Erythroblast (primary cell): Measurements from ENCODE around the gene BBLN.

Source experiments
- DNase-seq, 2 experiments: peaks; one replicate each; lab custom pipeline; 2025; lab: John Stamatoyannopoulos, UW
- GATA1 ChIP-seq: IDR thresholded peaks from 2 replicates; pipeline ENCODE4 v1.6.1; 2011; ENCODE audit warnings: low read depth, mild to moderate bottlenecking, control low read depth, low read length, moderate library complexity
- POLR2A ChIP-seq: IDR thresholded peaks from 2 replicates; pipeline ENCODE4 v1.6.1; 2011; ENCODE audit warnings: mild to moderate bottlenecking, low read length

Gene BBLN

GRCh38 chr9:128161215-128161902, 1.3 kb downstream of the BBLN start:
- DNase-seq = no peak

DNA sequence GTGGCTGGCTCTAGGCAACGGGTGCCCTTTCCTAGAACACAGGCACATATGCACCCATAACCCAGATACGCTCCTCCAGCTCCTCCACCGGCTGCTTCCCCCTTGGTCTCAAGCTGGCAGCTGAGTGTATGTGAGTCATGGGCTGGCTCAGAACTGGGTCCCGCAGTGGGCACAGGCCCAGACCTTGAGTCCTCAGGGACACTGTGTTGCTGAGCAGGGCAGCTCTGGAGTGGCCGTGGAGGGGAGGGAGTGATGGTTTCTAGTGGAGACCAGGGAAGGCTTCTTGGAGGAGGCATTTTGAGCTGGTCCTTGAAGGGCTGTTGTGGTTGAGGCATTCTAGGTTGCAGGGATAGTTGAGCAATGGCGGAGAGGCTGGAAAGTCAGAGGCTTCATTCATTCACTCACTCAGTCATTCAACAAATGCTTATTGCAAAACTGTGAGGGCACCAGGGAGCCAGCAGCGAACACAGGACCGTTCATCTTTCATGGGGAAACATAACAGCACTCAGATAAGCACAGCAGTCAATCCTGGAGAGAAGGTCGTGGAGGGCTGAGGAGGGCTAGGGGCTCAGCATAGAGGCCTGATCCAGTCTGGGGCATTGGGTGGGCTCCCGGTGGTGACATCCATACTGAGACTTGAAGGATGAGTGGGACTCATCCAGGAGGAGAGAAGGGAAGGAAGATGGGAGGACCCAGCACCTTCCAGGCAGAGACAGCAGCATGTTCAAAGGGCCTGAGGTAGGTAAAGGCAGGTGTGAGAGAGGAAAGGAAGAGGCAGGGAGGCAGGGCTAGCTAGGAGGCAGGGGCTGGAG, 2.4 kb downstream of the BBLN start:
- DNase-seq = no peak
- TF ChIP-seq GATA1 (no peak), POLR2A (no peak)

More at GRCh38 chr9:128161215-128161902, 1.3 kb downstream of the BBLN start:
- TF ChIP-seq POLR2A (no peak), GATA1 (no peak)

DNA sequence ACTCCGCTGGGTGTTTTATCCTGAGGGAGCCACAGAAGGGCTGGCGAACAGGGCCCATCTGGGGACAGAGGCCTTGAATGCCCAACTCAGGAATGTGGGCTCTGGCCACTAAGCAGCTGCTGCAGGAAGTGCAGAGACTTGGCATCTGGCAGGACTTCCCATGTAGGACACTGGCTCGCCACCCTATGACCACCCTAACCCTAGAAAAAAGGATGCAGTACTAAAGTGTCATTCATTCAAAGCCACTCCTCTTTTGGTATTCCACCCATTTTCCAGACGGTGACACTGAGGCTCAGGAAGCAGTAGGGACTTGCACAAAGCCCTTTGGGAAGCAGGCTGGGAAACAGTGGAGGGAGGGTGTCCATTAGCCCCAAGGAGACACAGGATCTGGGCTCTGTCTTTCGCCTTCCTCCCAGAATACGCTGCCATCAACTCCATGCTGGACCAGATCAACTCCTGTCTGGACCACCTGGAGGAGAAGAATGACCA, 3.0 kb downstream of the BBLN start:
- no peak for DNase-seq

GRCh38 chr9:128163523-128164306, 3.6 kb downstream of the BBLN start:
- no peak for DNase-seq
- TF ChIP-seq GATA1 (no peak), POLR2A (no peak)

More for the DNA sequence above, 3.0 kb downstream of the BBLN start:
- TF ChIP-seq GATA1 (no peak), POLR2A (no peak)

GRCh38 chr9:128164307-128164885, 4.3 kb downstream of the BBLN start:
- no peak for DNase-seq
- no peak for TF ChIP-seq POLR2A
- no peak for TF ChIP-seq GATA1

DNA sequence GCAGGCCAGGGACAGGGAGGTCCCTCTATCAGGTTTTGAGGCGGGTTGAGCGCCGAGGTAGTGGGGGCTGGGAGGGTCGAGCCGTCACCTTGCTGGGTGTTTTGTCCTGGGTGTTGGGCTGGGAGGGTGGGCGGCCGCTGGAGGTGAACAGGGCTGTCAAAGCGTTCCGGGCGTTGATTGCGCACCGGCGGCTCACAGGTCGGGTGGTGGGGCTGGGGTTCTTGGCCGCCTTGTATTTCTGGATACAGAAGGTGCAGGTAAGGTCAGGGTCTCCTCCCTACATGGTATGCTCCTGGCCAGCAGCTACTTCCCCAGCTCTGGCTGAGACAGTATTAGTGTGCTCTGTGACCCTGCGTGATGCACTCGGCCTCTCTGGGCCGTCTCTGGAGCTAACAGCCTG, 6.1 kb downstream of the BBLN start:
- DNase-seq = no peak
- no peak for TF ChIP-seq GATA1
- no peak for TF ChIP-seq POLR2A

- TF ChIP-seq GATA1 = no peak
- TF ChIP-seq POLR2A = no peak
- no peak for DNase-seq
These were observed 7.1 kb downstream of the BBLN start for GRCh38 chr9:128167209-128167608.

GRCh38 chr9:128168731-128169308, 8.8 kb downstream of the BBLN start:
- DNase-seq = no peak
- TF ChIP-seq POLR2A (no peak), GATA1 (no peak)

- TF ChIP-seq GATA1 = no peak
- no peak for TF ChIP-seq POLR2A
- DNase-seq = no peak
These were observed 9.4 kb downstream of the BBLN start for GRCh38 chr9:128169492-128169891.

DNA sequence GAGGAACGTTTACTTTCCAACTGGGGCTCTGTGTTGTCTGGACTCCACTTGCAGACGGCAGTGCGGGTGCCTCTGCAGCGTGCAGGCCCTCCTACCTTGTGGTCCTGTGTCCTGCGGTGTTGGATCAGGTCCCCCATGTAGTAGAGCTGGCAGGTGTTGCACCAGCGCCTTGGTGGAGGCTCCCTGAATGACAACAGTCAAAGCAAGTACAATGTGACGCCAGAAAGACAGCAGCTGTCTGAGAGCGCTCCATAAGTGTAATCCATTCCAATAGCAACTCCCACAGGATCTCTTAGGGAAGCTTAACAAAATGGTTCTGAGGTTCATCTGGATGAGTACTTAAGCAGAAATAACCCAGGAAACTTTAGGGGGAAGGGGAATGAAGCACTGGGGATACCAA, 9.9 kb downstream of the BBLN start:
- DNase-seq = no peak
- no peak for TF ChIP-seq GATA1
- TF ChIP-seq POLR2A = no peak

DNA sequence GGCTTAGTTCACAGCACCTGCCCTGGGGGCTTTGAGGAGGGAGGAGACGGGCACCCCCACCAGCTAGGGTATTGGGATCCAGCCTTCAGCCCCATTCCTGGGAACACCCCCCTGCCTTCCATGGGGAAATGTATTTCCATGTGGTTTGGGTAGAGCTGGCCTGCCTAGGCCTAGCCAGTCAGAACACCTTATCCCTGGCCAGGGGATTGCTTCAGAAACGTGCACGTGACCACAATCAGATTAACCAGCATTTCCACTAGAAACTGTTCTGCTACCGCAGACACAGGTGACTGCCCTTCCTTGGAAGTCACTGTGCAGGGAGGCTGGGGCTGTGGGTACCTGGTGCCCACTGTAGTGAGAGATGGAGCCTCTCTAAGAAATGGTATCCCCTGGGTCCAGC, 14.0 kb downstream of the BBLN start:
- TF ChIP-seq POLR2A = no peak
- TF ChIP-seq GATA1 = no peak
- no peak for DNase-seq

- no peak for DNase-seq
- TF ChIP-seq GATA1 = no peak
- TF ChIP-seq POLR2A = no peak
These were observed 15.1 kb downstream of the BBLN start for GRCh38 chr9:128175102-128175563.

- DNase-seq = no peak
- no peak for TF ChIP-seq POLR2A
These were observed 15.7 kb downstream of the BBLN start for GRCh38 chr9:128175726-128176125.
